ENCODE measurements around the gene DHX35. TPM values are rescaled to one million over a fixed set of nuclear protein-coding genes. Genes with fewer than 3 reads are reported as not detected.
A peak's percentile ranks its signal among the peaks of the same experiment; 100 is the strongest.

The DHX35 gene
- total and polyA plus RNA-seq, 7 experiments from 2014 or later, result 4.7 to 13.3 (median 10.5) TPM

DNA sequence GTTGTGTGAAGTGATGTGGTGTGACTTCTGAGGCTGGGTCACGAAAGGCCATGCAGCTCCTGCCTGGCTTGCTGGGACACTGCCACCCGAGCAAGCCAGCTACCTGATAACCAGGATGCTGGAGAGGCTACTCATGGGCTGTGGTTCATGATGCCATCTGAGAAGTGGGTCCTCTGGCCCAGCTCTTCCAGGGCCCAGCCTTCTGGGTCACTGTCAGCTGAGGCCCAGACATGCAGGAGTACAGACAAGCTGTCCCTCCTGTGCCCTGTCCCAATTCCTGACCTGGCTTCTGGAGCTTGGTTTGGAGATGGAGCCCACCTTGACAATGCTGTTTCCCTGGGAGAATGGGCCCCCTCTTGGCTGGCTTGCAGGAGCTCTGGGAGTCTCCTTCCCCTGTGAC is 87.0 kb downstream of the DHX35 start:
- Mint-ChIP-seq H3K9me3 (no peaks in the 10 kb centered on the region), H3K27ac (peak overlapping the region in 3 of 9 donors; percentile 48 to 84 (median 75)), H3K27me3 (peaks cover 0 to 16% (median 0%) of the 10 kb centered on the region in 5 donors), H3K4me3 (peak overlapping the region in 5 of 10 donors; percentile 86 to 96 (median 90)), H3K4me1 (peaks cover 0 to 12% (median 7%) of the 10 kb centered on the region in 7 donors), H3K36me3 (no peaks in the 10 kb centered on the region)
- DNase-seq (peak in 1 of 9 donors; percentile 4), ATAC-seq (no peak)
- Histone ChIP-seq H3K4me3 (ENCODE audit: low read length) (no peak overlapping the region), H3K4me1 (ENCODE audit: control insufficient read depth in 2 of 2, insufficient read depth in 2 of 2, low read length in 2 of 2) (peaks cover 9% of the 10 kb centered on the region in 2 donors), H3K9me3 (ENCODE audit: control insufficient read depth in 2 of 3, low read length in 3 of 3) (no peaks in the 10 kb centered on the region), H3K27ac (ENCODE audit: low read depth, low read length) (no peak overlapping the region), H3K27me3 (ENCODE audit: control insufficient read depth in 2 of 2, insufficient read depth in 2 of 2, low read length in 2 of 2) (no peaks in the 10 kb centered on the region), H3K36me3 (ENCODE audit: control insufficient read depth in 2 of 3, insufficient read depth in 3 of 3, low read length in 3 of 3) (no peaks in the 10 kb centered on the region)
- ChIA-PET CTCF (interaction anchor here (0.6 to 5.0 kb wide), 17 partner anchors 10 to 1919 kb away, joined by 3 to 100 read pairs (median 3); partner anchors contain the start of gene FAM83D), POLR2A (interaction anchor here (0.8 to 1.4 kb wide), 2 partner anchors 21 to 406 kb away, joined by 3 to 4 read pairs; no protein-coding TSS in a partner anchor)
- intact Hi-C loops (cut with micrococcal nuclease), result loop anchor here (2.0 to 5.0 kb wide), 2 partner anchors 300 to 417 kb away; partner anchors contain the start of gene ACTR5 (in 1 of the 2)

DNA sequence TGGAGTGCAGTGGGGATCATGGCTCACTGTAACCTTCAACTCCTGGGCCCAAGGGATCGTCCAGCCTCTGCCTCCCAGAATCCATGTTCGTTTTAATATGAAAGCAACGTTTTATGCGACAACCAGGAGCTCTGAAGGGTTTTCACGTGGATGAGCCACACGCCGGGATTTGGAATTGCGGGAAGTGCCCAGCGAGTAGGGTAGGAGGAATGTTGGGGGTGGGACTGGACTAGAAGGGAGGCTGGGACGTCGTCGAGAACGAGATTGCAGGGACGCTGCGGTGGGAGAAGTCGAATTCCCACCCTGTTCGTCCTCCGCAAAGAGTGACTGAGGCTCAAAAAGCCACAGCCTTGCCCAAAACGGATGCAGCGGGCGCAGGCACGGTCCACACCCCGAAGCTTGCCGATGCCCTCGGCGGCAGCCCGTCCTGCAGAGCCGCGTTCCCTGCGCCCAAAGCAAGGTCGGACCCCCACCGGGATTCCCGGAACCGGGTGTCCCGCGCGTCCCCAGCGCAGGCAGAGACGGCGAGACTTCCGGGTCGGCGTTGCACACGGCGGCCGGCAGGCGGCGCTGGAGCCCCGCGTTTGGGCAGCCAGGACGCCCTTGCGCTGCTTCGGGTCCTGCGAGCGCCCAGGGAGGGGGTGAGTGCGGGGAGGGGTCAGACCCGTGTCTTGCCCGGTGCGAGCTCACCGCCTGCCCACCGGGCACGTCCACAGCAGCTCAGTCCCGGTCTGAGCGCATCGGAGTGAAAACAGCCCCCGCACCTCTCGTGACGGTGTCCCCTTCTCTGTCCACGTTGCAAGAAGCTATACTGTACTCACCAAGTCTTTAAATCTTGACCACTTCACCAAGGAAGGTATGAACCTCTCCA is 87.8 kb downstream of the DHX35 start:
- no peaks in the 10 kb centered on the region for H3K27me3 ChIP-seq (ENCODE audit: control insufficient read depth in 2 of 2, insufficient read depth in 2 of 2, low read length in 2 of 2)
- H3K36me3 ChIP-seq (ENCODE audit: control insufficient read depth in 2 of 3, insufficient read depth in 3 of 3, low read length in 3 of 3), result no peaks in the 10 kb centered on the region
- H3K27me3 Mint-ChIP-seq, result peaks cover 0 to 16% (median 0%) of the 10 kb centered on the region in 5 donors
- H3K27ac Mint-ChIP-seq, result peak overlapping the region; percentile 60 to 84 (median 79)
- DNase-seq, result peak; percentile 62 to 89 (median 78)
- no peaks in the 10 kb centered on the region for H3K36me3 Mint-ChIP-seq
- H3K4me3 ChIP-seq (ENCODE audit: low read length), result peak overlapping the region; percentile 76
- ATAC-seq, result peak; percentile 89
- CTCF ChIA-PET, result interaction anchor here (0.6 to 5.0 kb wide), 16 partner anchors 11 to 1918 kb away, joined by 3 to 100 read pairs (median 4); partner anchors contain the start of gene FAM83D
- POLR2A ChIA-PET, result interaction anchor here (0.8 to 1.4 kb wide), 2 partner anchors 22 to 407 kb away, joined by 3 to 4 read pairs; no protein-coding TSS in a partner anchor
- intact Hi-C loops (cut with micrococcal nuclease), result loop anchor here (1.0 to 5.0 kb wide), 5 partner anchors 31 to 1913 kb away; partner anchors contain the start of genes ACTR5 (in 1 of the 2) and DHX35 (in 1 of the 2)
- peaks cover 0 to 12% (median 7%) of the 10 kb centered on the region in 7 donors for H3K4me1 Mint-ChIP-seq
- peak overlapping the region; percentile 32 for H3K27ac ChIP-seq (ENCODE audit: low read depth, low read length)
- peak overlapping the region; percentile 79 to 96 (median 89) for H3K4me3 Mint-ChIP-seq
- H3K9me3 Mint-ChIP-seq, result no peaks in the 10 kb centered on the region
- peaks cover 9% of the 10 kb centered on the region in 2 donors for H3K4me1 ChIP-seq (ENCODE audit: control insufficient read depth in 2 of 2, insufficient read depth in 2 of 2, low read length in 2 of 2)
- no peaks in the 10 kb centered on the region for H3K9me3 ChIP-seq (ENCODE audit: control insufficient read depth in 2 of 3, low read length in 3 of 3)

DNA sequence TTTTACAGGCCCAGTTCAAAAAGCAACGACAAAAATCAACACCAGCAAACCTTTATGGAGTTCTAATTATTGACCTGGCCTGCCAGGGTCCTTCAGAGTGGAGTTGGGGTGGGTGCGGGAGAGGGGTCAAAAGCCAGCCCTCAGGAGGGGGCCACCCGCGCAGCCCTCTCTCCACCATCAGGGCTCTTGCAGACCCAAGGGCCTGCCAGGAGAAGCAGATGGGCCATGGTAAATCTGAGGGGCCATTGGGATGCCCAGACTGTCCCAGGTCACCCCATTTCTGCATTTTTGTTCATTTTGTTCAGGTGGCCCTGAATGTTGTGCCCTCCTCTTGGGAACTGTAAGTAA is 88.4 kb downstream of the DHX35 start:
- H3K4me1 ChIP-seq (ENCODE audit: control insufficient read depth in 2 of 2, insufficient read depth in 2 of 2, low read length in 2 of 2), result peaks cover 9% of the 10 kb centered on the region in 2 donors
- H3K4me3 ChIP-seq (ENCODE audit: low read length), result peak overlapping the region; percentile 76
- H3K4me1 Mint-ChIP-seq, result peaks cover 0 to 12% (median 7%) of the 10 kb centered on the region in 7 donors
- peak overlapping the region in 4 of 9 donors; percentile 24 to 52 (median 36) for H3K27ac Mint-ChIP-seq
- no peak for DNase-seq
- H3K27me3 ChIP-seq (ENCODE audit: control insufficient read depth in 2 of 2, insufficient read depth in 2 of 2, low read length in 2 of 2), result no peaks in the 10 kb centered on the region
- H3K4me3 Mint-ChIP-seq, result peak overlapping the region; percentile 70 to 96 (median 88)
- H3K36me3 Mint-ChIP-seq, result no peaks in the 10 kb centered on the region
- H3K9me3 Mint-ChIP-seq, result no peaks in the 10 kb centered on the region
- ATAC-seq, result no peak
- CTCF ChIA-PET, result interaction anchor here (1.1 to 5.0 kb wide), 8 partner anchors 12 to 1917 kb away, joined by 3 to 100 read pairs (median 6); partner anchors contain the start of gene FAM83D
- peak overlapping the region; percentile 32 for H3K27ac ChIP-seq (ENCODE audit: low read depth, low read length)
- H3K36me3 ChIP-seq (ENCODE audit: control insufficient read depth in 2 of 3, insufficient read depth in 3 of 3, low read length in 3 of 3), result no peaks in the 10 kb centered on the region
- H3K9me3 ChIP-seq (ENCODE audit: control insufficient read depth in 2 of 3, low read length in 3 of 3), result no peaks in the 10 kb centered on the region
- POLR2A ChIA-PET, result no interaction called here
- peaks cover 0 to 19% (median 4%) of the 10 kb centered on the region in 5 donors for H3K27me3 Mint-ChIP-seq
- intact Hi-C loops (cut with micrococcal nuclease), result loop anchor here (1.0 kb wide), 3 partner anchors 31 to 1913 kb away; partner anchors contain the start of gene DHX35 (in 1 of the 2)

DNA sequence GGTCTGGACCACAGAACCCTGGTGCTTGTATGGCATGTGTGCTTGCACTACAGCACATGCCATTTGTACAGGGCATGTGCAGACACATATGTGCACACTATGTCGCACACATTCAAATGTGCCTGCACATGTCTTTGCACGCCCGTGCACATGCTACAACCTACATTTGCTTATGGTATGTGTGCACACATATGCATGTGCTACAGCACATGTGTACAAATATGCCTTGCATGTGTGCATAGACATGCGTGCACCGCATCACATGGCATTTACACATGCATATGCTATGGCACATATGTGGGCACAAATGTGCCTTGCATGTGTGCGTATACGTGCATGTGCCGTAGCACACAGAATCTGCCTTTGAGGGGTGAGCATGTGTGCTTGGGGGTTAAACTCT is 90.5 kb downstream of the DHX35 start:
- intact Hi-C loops (cut with micrococcal nuclease), result no loop called here
- H3K9me3 ChIP-seq (ENCODE audit: control insufficient read depth in 2 of 3, low read length in 3 of 3), result no peaks in the 10 kb centered on the region
- Mint-ChIP-seq H3K36me3 (no peaks in the 10 kb centered on the region), H3K4me3 (peak overlapping the region in 1 of 10 donors; percentile 21), H3K9me3 (no peaks in the 10 kb centered on the region), H3K4me1 (peaks cover 0 to 12% (median 7%) of the 10 kb centered on the region in 7 donors), H3K27me3 (peaks cover 6 to 30% (median 18%) of the 10 kb centered on the region in 5 donors), H3K27ac (no peak overlapping the region)
- no peak overlapping the region for H3K4me3 ChIP-seq (ENCODE audit: low read length)
- no peaks in the 10 kb centered on the region for H3K27me3 ChIP-seq (ENCODE audit: control insufficient read depth in 2 of 2, insufficient read depth in 2 of 2, low read length in 2 of 2)
- no peak overlapping the region for H3K27ac ChIP-seq (ENCODE audit: low read depth, low read length)
- ChIA-PET CTCF (no interaction called here), POLR2A (no interaction called here)
- no peaks in the 10 kb centered on the region for H3K36me3 ChIP-seq (ENCODE audit: control insufficient read depth in 2 of 3, insufficient read depth in 3 of 3, low read length in 3 of 3)
- ATAC-seq (no peak), DNase-seq (no peak)
- peaks cover 9% of the 10 kb centered on the region in 2 donors for H3K4me1 ChIP-seq (ENCODE audit: control insufficient read depth in 2 of 2, insufficient read depth in 2 of 2, low read length in 2 of 2)

DNA sequence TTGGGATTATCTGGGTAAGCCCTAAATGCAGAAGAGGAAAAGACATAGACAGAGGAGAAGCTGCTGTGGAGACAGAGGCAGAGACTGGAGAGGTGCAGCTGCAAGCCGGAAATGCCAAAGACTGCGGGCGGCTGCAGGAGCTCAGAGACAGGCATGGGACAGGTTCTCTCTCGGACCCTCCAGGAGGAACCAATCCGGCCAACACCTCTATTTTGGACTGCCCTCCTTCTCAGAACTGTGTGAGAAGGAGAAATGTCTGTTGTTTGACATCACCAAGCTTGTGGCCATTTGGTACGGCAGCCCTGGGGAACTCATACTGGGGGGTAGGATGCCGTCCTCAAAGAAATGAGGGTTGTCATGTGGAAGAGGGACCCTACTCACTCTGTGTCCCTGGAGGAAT is 95.0 kb downstream of the DHX35 start:
- no peaks in the 10 kb centered on the region for H3K4me1 Mint-ChIP-seq

DNA sequence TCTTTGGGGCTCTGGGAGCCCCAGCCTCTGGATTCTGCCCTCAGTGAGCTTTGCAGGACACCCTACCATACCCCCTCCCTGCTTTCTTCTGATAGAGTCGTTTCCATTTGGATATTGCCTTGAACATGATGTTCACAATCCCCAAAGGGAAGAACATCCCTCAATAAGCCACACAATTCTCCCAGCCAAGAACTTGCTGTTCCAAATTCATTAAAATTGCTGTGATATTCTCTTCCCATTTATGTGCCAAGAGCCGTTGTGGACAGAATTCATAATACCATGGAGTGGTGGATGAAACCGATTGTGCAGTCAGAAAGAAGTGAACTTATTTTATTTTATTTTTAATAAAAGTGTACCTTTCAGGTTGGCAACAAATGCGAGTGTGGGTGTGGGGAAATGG is 95.8 kb downstream of the DHX35 start:
- no peak overlapping the region for H3K27ac ChIP-seq (ENCODE audit: low read depth, low read length)
- CTCF ChIA-PET, result no interaction called here
- Mint-ChIP-seq H3K27ac (no peak overlapping the region), H3K27me3 (peaks cover 6 to 36% (median 18%) of the 10 kb centered on the region in 5 donors), H3K4me1 (no peaks in the 10 kb centered on the region), H3K36me3 (no peaks in the 10 kb centered on the region), H3K9me3 (no peaks in the 10 kb centered on the region), H3K4me3 (no peak overlapping the region)
- no peaks in the 10 kb centered on the region for H3K27me3 ChIP-seq (ENCODE audit: control insufficient read depth in 2 of 2, insufficient read depth in 2 of 2, low read length in 2 of 2)
- H3K4me1 ChIP-seq (ENCODE audit: control insufficient read depth in 2 of 2, insufficient read depth in 2 of 2, low read length in 2 of 2), result no peaks in the 10 kb centered on the region
- no peaks in the 10 kb centered on the region for H3K36me3 ChIP-seq (ENCODE audit: control insufficient read depth in 2 of 3, insufficient read depth in 3 of 3, low read length in 3 of 3)
- no peak overlapping the region for H3K4me3 ChIP-seq (ENCODE audit: low read length)
- DNase-seq, result no peak
- intact Hi-C loops (cut with micrococcal nuclease), result no loop called here
- POLR2A ChIA-PET, result interaction anchor here (0.5 kb wide), 1 partner anchor 9 kb away, joined by 3 read pairs; no protein-coding TSS in a partner anchor
- no peaks in the 10 kb centered on the region for H3K9me3 ChIP-seq (ENCODE audit: control insufficient read depth in 2 of 3, low read length in 3 of 3)
- no peak for ATAC-seq

More for the DNA sequence above, 95.0 kb downstream of the DHX35 start:
- ATAC-seq, result no peak
- H3K27ac Mint-ChIP-seq, result no peak overlapping the region
- no peaks in the 10 kb centered on the region for H3K9me3 Mint-ChIP-seq
- Histone ChIP-seq H3K36me3 (ENCODE audit: control insufficient read depth in 2 of 3, insufficient read depth in 3 of 3, low read length in 3 of 3) (no peaks in the 10 kb centered on the region), H3K4me3 (ENCODE audit: low read length) (no peak overlapping the region), H3K27ac (ENCODE audit: low read depth, low read length) (no peak overlapping the region), H3K4me1 (ENCODE audit: control insufficient read depth in 2 of 2, insufficient read depth in 2 of 2, low read length in 2 of 2) (no peaks in the 10 kb centered on the region), H3K27me3 (ENCODE audit: control insufficient read depth in 2 of 2, insufficient read depth in 2 of 2, low read length in 2 of 2) (no peaks in the 10 kb centered on the region), H3K9me3 (ENCODE audit: control insufficient read depth in 2 of 3, low read length in 3 of 3) (no peaks in the 10 kb centered on the region)
- H3K4me3 Mint-ChIP-seq, result no peak overlapping the region
- H3K36me3 Mint-ChIP-seq, result no peaks in the 10 kb centered on the region
- POLR2A ChIA-PET, result interaction anchor here (0.5 kb wide), 1 partner anchor 9 kb away, joined by 3 read pairs; no protein-coding TSS in a partner anchor
- no peak for DNase-seq
- peaks cover 6 to 37% (median 18%) of the 10 kb centered on the region in 5 donors for H3K27me3 Mint-ChIP-seq
- CTCF ChIA-PET, result no interaction called here
- intact Hi-C loops (cut with micrococcal nuclease), result no loop called here

All from naive thymus-derived CD4-positive, alpha-beta T cell (primary cell).